SK-N-SH (cell line): ENCODE data around the gene SNAPC1. TPM values are rescaled to one million over a fixed set of nuclear protein-coding genes. Genes with fewer than 3 reads are reported as not detected.

Experiments
- CTCF ChIA-PET: fragments of 300-600, 350-600 bp; formaldehyde crosslinking; extraction: SDS; loops from one replicate; lab custom pipeline; 2021; lab: Yijun Ruan, JAX
- POLR2A ChIA-PET: fragments of 350-600 bp; sonication (Branson Sonifier 250); formaldehyde crosslinking; extraction: SDS; loops from one replicate; lab custom pipeline; 2020; ENCODE audit warnings: antibody characterized with exemption, inconsistent platforms; lab: Yijun Ruan, JAX
- DNase-seq: peaks from one replicate; pipeline ENCODE4 v3.0.0; 2012
- H2AFZ ChIP-seq: fragments of 200-600 bp; sonication (generic); 2 replicates; pipeline ENCODE4 v1.8.1; 2016; ENCODE audit warnings: antibody characterized with exemption, mild to moderate bottlenecking, low read depth
- H3F3A ChIP-seq: fragments of 200-600 bp; sonication (generic); replicated peaks from 2 replicates; pipeline ENCODE3; 2016; ENCODE audit warnings: antibody characterized with exemption, mild to moderate bottlenecking; ENCODE audit not compliant: insufficient read depth
- H3K27ac ChIP-seq, 2 experiments: fragments of 200-500 bp in 1 of 2; fragments of 200-600 bp in 1 of 2; sonication (Bioruptor generic) in 1 of 2; sonication (generic), shearing (Covaris generic) in 1 of 2; 2 replicates each; pipeline versions ENCODE4 v1.5.1 to v1.6.1; 2014 to 2016; ENCODE audit warnings: low read depth in 2 of 2, inconsistent platforms in 1 of 2, low read length in 1 of 2, mild to moderate bottlenecking in 1 of 2, mixed read lengths in 1 of 2
- H3K27me3 ChIP-seq: fragments of 200-600 bp; sonication (generic), shearing (Covaris generic); 2 replicates; pipeline ENCODE4 v1.6.1; 2016; ENCODE audit warnings: mixed run types; ENCODE audit not compliant: insufficient read depth
- H3K36me3 ChIP-seq, 2 experiments: fragments of 200-500 bp in 1 of 2; fragments of 200-600 bp in 1 of 2; sonication (Bioruptor generic) in 1 of 2; sonication (generic) in 1 of 2; replicated peaks in 1 of 2; 2 replicates each; pipeline versions ENCODE3 to v1.5.1; 2014 to 2016; ENCODE audit warnings: low read length in 1 of 2, mild to moderate bottlenecking in 1 of 2; ENCODE audit not compliant: insufficient read depth in 2 of 2, control insufficient read depth in 1 of 2
- H3K4me1 ChIP-seq, 2 experiments: fragments of 200-500 bp in 1 of 2; fragments of 200-600 bp in 1 of 2; sonication (Bioruptor generic) in 1 of 2; sonication (generic), shearing (Covaris generic) in 1 of 2; 2 replicates each; pipeline versions ENCODE4 v1.5.1 to v1.6.1; 2014 to 2016; ENCODE audit warnings: low read depth in 1 of 2, low read length in 1 of 2, mixed run types in 1 of 2; ENCODE audit not compliant: insufficient read depth in 2 of 2, control insufficient read depth in 1 of 2
- H3K4me2 ChIP-seq: fragments of 200-600 bp; sonication (generic), shearing (Covaris generic); 2 replicates; pipeline ENCODE4 v1.6.1; 2017; ENCODE audit warnings: mixed run types
- H3K4me3 ChIP-seq, 2 experiments: fragments of 200-500 bp in 1 of 2; fragments of 200-600 bp in 1 of 2; sonication (Bioruptor generic) in 1 of 2; sonication (generic), shearing (Covaris generic) in 1 of 2; 2 replicates each; pipeline versions ENCODE4 v1.5.1 to v1.8.1; 2014 to 2016; ENCODE audit warnings: low read depth in 2 of 2, inconsistent platforms in 1 of 2, low read length in 1 of 2, mild to moderate bottlenecking in 1 of 2, mixed read lengths in 1 of 2, moderate library complexity in 1 of 2
- H3K79me2 ChIP-seq: fragments of 200-600 bp; sonication (generic); 2 replicates; pipeline ENCODE4 v1.8.1; 2017; ENCODE audit warnings: mild to moderate bottlenecking; ENCODE audit not compliant: insufficient read depth
- H3K9ac ChIP-seq: fragments of 200-600 bp; sonication (generic); 2 replicates; pipeline ENCODE4 v1.6.1; 2017; ENCODE audit warnings: mixed run types
- H3K9me2 ChIP-seq: fragments of 200-600 bp; sonication (generic); 2 replicates; pipeline ENCODE4 v1.6.1; 2017; ENCODE audit warnings: mixed run types
- H3K9me3 ChIP-seq: fragments of 200-600 bp; sonication (generic); 2 replicates; pipeline ENCODE4 v1.6.1; 2017; ENCODE audit warnings: mixed run types, mild to moderate bottlenecking, moderate library complexity
- H4K20me1 ChIP-seq: fragments of 200-600 bp; sonication (generic); 2 replicates; pipeline ENCODE4 v1.6.1; 2017; ENCODE audit warnings: mild to moderate bottlenecking, mixed run types; ENCODE audit not compliant: insufficient read depth
- CHD2 ChIP-seq: fragments of 150-350 bp; IDR thresholded peaks from 2 replicates; pipeline ENCODE4 v1.6.1; 2018; ENCODE audit warnings: low read length; ENCODE audit not compliant: partially characterized antibody
- EP300 ChIP-seq, 2 experiments: IDR thresholded peaks; 2 replicates each; pipeline versions ENCODE4 v1.4.0 to v1.6.1; 2012; ENCODE audit warnings: borderline replicate concordance in 1 of 2, low read depth in 1 of 2, low read length in 1 of 2
- EZH2phosphoT487 ChIP-seq: fragments of 200-600 bp; sonication (generic); IDR thresholded peaks from 2 replicates; pipeline ENCODE4 v1.6.1; 2017; ENCODE audit warnings: low read depth, mixed run types, mild to moderate bottlenecking, antibody characterized with exemption, moderate library complexity, borderline replicate concordance
- FOXJ3 ChIP-seq: sonication (generic); formaldehyde crosslinking; IDR thresholded peaks from 2 replicates; pipeline ENCODE4 v1.5.1; 2020; ENCODE audit warnings: mild to moderate bottlenecking, missing genetic modification reagents
- FOXM1 ChIP-seq: IDR thresholded peaks from 2 replicates; pipeline ENCODE4 v1.4.0; 2012; ENCODE audit warnings: low read depth, mild to moderate bottlenecking
- GABPA ChIP-seq: IDR thresholded peaks from 2 replicates; pipeline ENCODE4 v1.4.0; 2012; ENCODE audit warnings: low read depth, mild to moderate bottlenecking
- JUND ChIP-seq: IDR thresholded peaks from 2 replicates; pipeline ENCODE4 v1.4.0; 2012
- MXI1 ChIP-seq: IDR thresholded peaks from 2 replicates; pipeline ENCODE4 v1.6.1; 2012; ENCODE audit warnings: mild to moderate bottlenecking, low read depth, low read length, improper control_type of control experiment
- NRF1 ChIP-seq: IDR thresholded peaks from 2 replicates; pipeline ENCODE4 v1.6.1; 2012; ENCODE audit warnings: low read depth, mild to moderate bottlenecking, low read length
- POLR2AphosphoS5 ChIP-seq: IDR thresholded peaks from 2 replicates; pipeline ENCODE4 v1.6.1; 2012; ENCODE audit warnings: low read depth, low read length
- RCOR1 ChIP-seq: fragments of 150-350 bp; IDR thresholded peaks from 2 replicates; pipeline ENCODE4 v1.6.1; 2017; ENCODE audit warnings: antibody characterized with exemption, low read length
- SIN3A ChIP-seq: IDR thresholded peaks from 2 replicates; pipeline ENCODE4 v1.6.1; 2012; ENCODE audit warnings: low read depth, mild to moderate bottlenecking, low read length, moderate library complexity, borderline replicate concordance
- TCF12 ChIP-seq: IDR thresholded peaks from 2 replicates; pipeline ENCODE4 v1.4.0; 2012
- TEAD4 ChIP-seq: IDR thresholded peaks from 2 replicates; pipeline ENCODE4 v1.4.0; 2012; ENCODE audit warnings: mild to moderate bottlenecking, borderline replicate concordance; ENCODE audit not compliant: insufficient read depth
- WGBS: methylation state at CpG from one replicate; pipeline ENCODE4 v1.1.6; 2017; ENCODE audit warnings: low lambda C conversion rate; 5-methylcytosine and 5-hydroxymethylcytosine counted together
- polyA plus RNA-seq, 3 experiments: library from polyadenylated mRNA; depleted of rRNA; stranded (reverse); fragments of >200 nt; gene quantifications; 2 replicates each; pipeline ENCODE4 v1.2.3, GENCODE V29; 2012
- TF ChIP-seq, protein P1 (sequence below): IDR thresholded peaks from 2 replicates; pipeline ENCODE4; 2012
- TF ChIP-seq, protein P2 (sequence below): IDR thresholded peaks from 2 replicates; pipeline ENCODE4 v1.4.0; 2012; ENCODE audit warnings: low read depth
- TF ChIP-seq, protein P3 (sequence below): IDR thresholded peaks from 2 replicates; pipeline ENCODE4 v1.4.0; 2012; ENCODE audit warnings: low read depth, borderline replicate concordance
- TF ChIP-seq, protein P4 (sequence below): fragments of 200-600 bp; sonication (generic); IDR thresholded peaks from 2 replicates; pipeline ENCODE4 v1.6.1; 2017; ENCODE audit warnings: antibody characterized with exemption, mild to moderate bottlenecking, moderate library complexity
- TF ChIP-seq, protein P5 (sequence below): fragments of 150-350 bp; IDR thresholded peaks from 2 replicates; pipeline ENCODE4 v1.6.1; 2017; ENCODE audit warnings: antibody characterized with exemption, low read length, low read depth, borderline replicate concordance

The SNAPC1 gene
- polyA plus RNA-seq, 1 of the 3 experiments (the other 2 are of a cell fraction): 3.4 TPM

DNA sequence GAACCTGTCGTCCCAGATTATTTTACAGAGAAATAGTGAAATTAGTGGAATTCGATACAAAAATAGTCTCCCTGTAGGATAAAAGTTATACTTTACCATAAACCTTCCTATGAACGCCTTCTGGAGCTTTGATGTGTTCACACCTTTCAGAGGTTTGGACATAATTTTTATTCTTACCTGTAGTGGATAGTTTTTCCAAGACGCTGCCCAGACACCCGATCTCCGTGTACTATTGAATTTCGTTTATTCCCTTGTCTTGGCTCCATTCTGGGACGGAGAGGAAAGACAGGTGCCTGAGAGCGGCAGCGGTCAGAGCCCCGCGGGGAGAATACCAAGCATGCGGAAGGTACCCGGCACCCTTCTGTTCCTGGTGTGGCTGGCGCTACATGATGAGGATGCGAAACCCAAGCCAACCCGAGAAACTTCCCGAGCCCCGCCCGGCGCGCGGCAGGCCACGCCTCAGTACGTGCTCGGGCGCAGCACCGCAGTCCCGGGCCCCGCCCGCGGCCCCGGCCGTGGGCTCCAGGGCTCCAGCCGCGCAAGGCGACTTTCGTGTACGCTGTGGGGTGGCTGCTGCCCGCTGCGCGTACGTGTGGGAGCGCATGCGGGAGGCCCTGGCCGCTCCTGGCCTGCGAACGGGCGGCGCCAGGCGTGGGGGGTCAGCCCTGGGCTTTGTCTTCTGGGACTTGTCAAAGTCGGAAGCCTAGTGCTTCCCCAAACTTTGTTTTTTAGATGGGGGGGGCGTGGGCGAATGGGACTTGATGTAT is 11.3 kb upstream of the SNAPC1 start:
- peaks cover 0 to 11% of the 10 kb centered on the region in 2 experiments; a peak in 1 of 4 replicates for H3K4me1 ChIP-seq
- POLR2A ChIA-PET: interaction anchor here (3.0 kb wide), 1 partner anchor 11 kb away, joined by 12 read pairs; the partner anchor contains the start of gene SNAPC1

DNA sequence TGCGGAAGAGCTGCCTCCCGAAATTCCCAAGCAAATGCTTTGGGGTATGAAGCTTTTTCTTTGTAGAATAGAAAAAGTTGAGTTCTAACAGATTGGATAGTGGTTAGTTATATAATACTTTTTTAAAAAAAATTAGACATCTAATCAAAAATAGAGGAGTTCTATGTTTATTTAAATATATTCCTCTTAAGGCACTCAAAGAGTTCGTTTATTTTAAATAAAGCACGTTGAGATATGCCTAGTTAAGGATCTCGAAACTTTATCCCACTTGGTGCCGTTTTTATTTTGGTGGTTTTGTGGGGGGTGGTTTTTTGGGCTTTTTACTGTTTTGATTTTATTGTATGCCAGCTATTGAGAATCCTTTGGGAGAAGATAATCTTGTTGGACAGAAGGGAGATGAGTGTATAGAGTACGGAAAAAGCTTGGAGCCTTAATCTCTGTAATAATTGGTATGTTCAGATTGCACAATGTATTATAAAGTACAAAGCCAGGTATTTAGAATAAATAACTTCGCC is 10.7 kb upstream of the SNAPC1 start:
- H3K4me3 ChIP-seq: no peak overlapping the region
- H3F3A ChIP-seq: peaks cover 28% of the 10 kb centered on the region
- H3K4me1 ChIP-seq: peaks cover 0 to 11% of the 10 kb centered on the region in 2 experiments; a peak in 1 of 4 replicates
- no peak overlapping the region for H2AFZ ChIP-seq
- ChIA-PET CTCF (interaction anchor here (0.7 to 2.4 kb wide), 3 partner anchors 11 to 301 kb away, joined by 3 to 5 read pairs (median 3); partner anchors contain the start of gene SNAPC1), POLR2A (interaction anchor here (3.0 kb wide), 1 partner anchor 10 kb away, joined by 12 read pairs; the partner anchor contains the start of gene SNAPC1)
- WGBS: 88% methylated on average over 8 of the region's 8 CpGs
- H3K27ac ChIP-seq: no peak overlapping the region
- DNase-seq: no peak
- no peaks in the 10 kb centered on the region for H4K20me1 ChIP-seq
- H3K27me3 ChIP-seq: no peaks in the 10 kb centered on the region
- no peak overlapping the region; the same call in 1 of the 2 replicates for H3K9ac ChIP-seq
- no peak overlapping the region for H3K4me2 ChIP-seq
- no peaks in the 10 kb centered on the region for H3K9me3 ChIP-seq
- no peaks in the 10 kb centered on the region for H3K79me2 ChIP-seq
- H3K36me3 ChIP-seq: peaks cover 31 to 55% of the 10 kb centered on the region in 2 experiments
- H3K9me2 ChIP-seq: no peaks in the 10 kb centered on the region
- TF ChIP-seq TEAD4: no peak
- TF ChIP-seq FOXJ3 (CRISPR knock-in tag): no peak
- no peak for TF ChIP-seq GABPA
- no peak for TF ChIP-seq MXI1
- TF ChIP-seq RCOR1: no peak
- TF ChIP-seq EP300 (IDR thresholded peaks at IDR 0.05; ENCODE audit: borderline replicate concordance in 1 of 2, low read depth in 1 of 2, low read length in 1 of 2): no peak
- TF ChIP-seq, protein P1, sequence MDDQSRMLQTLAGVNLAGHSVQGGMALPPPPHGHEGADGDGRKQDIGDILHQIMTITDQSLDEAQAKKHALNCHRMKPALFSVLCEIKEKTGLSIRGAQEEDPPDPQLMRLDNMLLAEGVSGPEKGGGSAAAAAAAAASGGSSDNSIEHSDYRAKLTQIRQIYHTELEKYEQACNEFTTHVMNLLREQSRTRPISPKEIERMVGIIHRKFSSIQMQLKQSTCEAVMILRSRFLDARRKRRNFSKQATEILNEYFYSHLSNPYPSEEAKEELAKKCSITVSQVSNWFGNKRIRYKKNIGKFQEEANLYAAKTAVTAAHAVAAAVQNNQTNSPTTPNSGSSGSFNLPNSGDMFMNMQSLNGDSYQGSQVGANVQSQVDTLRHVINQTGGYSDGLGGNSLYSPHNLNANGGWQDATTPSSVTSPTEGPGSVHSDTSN: no peak
- TF ChIP-seq CHD2: no peak
- TF ChIP-seq, protein P2, sequence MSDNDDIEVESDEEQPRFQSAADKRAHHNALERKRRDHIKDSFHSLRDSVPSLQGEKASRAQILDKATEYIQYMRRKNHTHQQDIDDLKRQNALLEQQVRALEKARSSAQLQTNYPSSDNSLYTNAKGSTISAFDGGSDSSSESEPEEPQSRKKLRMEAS: no peak
- no peak for TF ChIP-seq JUND
- no peak for TF ChIP-seq NRF1
- no peak for TF ChIP-seq EZH2phosphoT487
- no peak for TF ChIP-seq TCF12
- TF ChIP-seq FOXM1: no peak
- no peak for TF ChIP-seq SIN3A
- TF ChIP-seq, protein P3, sequence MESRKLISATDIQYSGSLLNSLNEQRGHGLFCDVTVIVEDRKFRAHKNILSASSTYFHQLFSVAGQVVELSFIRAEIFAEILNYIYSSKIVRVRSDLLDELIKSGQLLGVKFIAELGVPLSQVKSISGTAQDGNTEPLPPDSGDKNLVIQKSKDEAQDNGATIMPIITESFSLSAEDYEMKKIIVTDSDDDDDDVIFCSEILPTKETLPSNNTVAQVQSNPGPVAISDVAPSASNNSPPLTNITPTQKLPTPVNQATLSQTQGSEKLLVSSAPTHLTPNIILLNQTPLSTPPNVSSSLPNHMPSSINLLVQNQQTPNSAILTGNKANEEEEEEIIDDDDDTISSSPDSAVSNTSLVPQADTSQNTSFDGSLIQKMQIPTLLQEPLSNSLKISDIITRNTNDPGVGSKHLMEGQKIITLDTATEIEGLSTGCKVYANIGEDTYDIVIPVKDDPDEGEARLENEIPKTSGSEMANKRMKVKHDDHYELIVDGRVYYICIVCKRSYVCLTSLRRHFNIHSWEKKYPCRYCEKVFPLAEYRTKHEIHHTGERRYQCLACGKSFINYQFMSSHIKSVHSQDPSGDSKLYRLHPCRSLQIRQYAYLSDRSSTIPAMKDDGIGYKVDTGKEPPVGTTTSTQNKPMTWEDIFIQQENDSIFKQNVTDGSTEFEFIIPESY: no peak
- TF ChIP-seq, protein P4, sequence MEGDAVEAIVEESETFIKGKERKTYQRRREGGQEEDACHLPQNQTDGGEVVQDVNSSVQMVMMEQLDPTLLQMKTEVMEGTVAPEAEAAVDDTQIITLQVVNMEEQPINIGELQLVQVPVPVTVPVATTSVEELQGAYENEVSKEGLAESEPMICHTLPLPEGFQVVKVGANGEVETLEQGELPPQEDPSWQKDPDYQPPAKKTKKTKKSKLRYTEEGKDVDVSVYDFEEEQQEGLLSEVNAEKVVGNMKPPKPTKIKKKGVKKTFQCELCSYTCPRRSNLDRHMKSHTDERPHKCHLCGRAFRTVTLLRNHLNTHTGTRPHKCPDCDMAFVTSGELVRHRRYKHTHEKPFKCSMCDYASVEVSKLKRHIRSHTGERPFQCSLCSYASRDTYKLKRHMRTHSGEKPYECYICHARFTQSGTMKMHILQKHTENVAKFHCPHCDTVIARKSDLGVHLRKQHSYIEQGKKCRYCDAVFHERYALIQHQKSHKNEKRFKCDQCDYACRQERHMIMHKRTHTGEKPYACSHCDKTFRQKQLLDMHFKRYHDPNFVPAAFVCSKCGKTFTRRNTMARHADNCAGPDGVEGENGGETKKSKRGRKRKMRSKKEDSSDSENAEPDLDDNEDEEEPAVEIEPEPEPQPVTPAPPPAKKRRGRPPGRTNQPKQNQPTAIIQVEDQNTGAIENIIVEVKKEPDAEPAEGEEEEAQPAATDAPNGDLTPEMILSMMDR: no peak
- TF ChIP-seq, protein P5, sequence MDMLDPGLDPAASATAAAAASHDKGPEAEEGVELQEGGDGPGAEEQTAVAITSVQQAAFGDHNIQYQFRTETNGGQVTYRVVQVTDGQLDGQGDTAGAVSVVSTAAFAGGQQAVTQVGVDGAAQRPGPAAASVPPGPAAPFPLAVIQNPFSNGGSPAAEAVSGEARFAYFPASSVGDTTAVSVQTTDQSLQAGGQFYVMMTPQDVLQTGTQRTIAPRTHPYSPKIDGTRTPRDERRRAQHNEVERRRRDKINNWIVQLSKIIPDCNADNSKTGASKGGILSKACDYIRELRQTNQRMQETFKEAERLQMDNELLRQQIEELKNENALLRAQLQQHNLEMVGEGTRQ: no peak

More for the DNA sequence above, 11.3 kb upstream of the SNAPC1 start:
- no peaks in the 10 kb centered on the region for H4K20me1 ChIP-seq
- peaks cover 36 to 57% of the 10 kb centered on the region in 2 experiments for H3K36me3 ChIP-seq
- DNase-seq: peak; percentile 52
- no peaks in the 10 kb centered on the region for H3K9me3 ChIP-seq
- no peak overlapping the region; the same call in 1 of the 2 replicates for H3K9ac ChIP-seq
- peaks cover 26% of the 10 kb centered on the region for H3F3A ChIP-seq
- 76% methylated on average over 32 of the region's 54 CpGs for WGBS
- no peak overlapping the region for H2AFZ ChIP-seq
- H3K27me3 ChIP-seq: no peaks in the 10 kb centered on the region
- CTCF ChIA-PET: interaction anchor here (0.6 to 2.4 kb wide), 4 partner anchors 11 to 289 kb away, joined by 3 to 5 read pairs (median 3); partner anchors contain the start of gene SNAPC1
- no peak overlapping the region for H3K4me2 ChIP-seq
- H3K79me2 ChIP-seq: no peaks in the 10 kb centered on the region
- H3K4me3 ChIP-seq: peak overlapping the region in 1 of 2 experiments; percentile 19; a peak in 1 of 4 replicates
- no peak overlapping the region for H3K27ac ChIP-seq
- H3K9me2 ChIP-seq: no peaks in the 10 kb centered on the region
- TF ChIP-seq MXI1 (no peak), POLR2AphosphoS5 (0 out of 2 replicates have a peak, but pooled peaks have one; percentile 22), SIN3A (no peak), JUND (no peak)
